HG02798 (cell line): Measurements from ENCODE around the gene SAG.
A peak's percentile ranks its signal among the peaks of the same experiment; 100 is the strongest.

Source experiments
- ATAC-seq: cut with Tn5 transposase; IDR thresholded peaks from one replicate; pipeline ENCODE4 v1.9.1; 2021; ENCODE audit warnings: mild to moderate bottlenecking; ENCODE audit not compliant: unreplicated experiment, poor library complexity

The SAG gene

DNA sequence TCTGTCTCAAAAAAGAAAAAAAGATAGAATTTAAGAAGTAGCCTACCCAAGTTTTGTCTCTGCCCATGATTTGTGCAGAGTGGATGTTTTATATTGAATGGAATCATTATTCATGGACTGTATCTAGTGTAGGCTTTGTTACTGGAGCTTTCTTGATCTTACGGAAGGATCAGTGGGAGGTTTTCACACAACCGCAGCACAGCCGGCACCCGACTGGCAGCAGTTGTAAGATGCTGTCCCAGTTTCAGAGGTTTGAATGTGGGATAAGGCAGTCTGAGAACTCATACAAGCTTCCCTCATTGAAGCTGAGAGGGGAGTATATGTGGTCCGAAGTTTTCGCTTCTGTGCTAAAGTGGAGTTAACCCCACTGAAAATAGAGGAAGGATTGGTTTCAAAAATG is 19.7 kb upstream of the SAG start:
- no peak for ATAC-seq

DNA sequence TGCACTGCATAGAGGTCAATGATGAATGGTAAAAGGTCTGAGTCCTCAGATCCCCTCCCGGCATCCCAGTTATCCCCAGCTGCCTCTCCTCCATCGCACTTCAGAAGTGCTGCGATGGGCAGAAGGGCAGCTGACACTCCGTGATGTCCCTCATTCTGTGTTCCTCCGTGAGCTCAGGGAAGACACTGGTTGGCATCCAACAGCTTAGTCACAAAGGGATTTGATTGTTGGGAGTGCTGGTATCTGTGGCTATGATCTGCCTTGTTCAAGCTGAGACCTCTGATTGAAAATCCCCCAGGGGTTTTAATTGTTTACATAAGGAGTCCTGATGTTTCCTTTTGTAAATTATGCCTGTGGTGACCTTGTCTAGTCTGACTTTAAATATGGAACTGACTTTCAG is 19.0 kb upstream of the SAG start:
- no peak for ATAC-seq

DNA sequence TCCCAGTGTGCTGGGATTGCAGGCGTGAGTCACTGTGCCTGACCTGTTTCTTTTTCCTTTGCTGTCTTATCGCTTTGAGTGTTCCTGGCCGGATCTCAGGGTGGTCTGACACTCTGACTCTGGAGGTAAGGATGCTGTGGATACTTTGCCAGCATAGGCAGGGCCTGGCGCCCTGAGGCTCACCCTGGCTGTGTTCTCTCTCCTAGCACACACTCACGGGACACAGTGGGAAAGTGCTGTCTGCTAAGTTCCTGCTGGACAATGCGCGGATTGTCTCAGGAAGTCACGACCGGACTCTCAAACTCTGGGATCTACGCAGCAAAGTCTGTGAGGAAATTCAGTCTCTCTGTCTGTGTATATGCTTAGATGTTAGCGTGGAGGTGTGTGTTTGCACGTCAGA is 18.0 kb upstream of the SAG start:
- no peak for ATAC-seq

DNA sequence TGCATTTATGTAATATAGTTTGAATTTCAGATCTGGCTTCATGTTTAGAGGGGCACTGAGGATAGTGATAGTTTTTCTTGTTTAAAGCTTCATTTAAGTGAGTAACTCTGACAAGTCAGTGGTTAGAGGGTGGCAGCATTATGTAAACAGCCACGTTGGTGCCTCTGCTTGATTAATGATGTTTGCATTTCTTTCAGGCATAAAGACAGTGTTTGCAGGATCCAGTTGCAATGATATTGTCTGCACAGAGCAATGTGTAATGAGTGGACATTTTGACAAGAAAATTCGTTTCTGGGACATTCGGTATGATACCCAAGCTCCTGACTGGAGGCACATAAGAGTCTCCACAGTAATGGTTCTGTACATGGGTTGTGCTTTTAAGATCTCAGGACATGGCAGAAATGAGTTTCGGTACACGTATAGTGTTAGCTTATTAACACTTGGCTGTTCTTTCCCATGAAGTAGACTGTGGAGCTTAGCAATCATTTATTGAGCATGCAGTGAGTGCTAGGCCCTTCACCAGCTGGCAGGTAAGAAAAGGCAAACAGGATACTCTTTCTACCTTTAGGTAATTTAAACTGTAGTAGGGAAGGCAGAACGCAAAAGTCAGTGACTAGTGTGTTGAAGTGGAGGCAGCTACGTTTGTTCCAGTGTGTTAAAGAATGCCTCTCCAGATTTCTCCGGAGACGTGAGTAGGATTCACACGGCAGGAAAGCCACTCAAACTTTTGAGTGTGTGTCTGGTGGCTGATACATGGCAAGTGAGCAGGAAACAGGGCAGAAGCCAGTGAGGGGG is 17.4 kb upstream of the SAG start:
- ATAC-seq: no peak

DNA sequence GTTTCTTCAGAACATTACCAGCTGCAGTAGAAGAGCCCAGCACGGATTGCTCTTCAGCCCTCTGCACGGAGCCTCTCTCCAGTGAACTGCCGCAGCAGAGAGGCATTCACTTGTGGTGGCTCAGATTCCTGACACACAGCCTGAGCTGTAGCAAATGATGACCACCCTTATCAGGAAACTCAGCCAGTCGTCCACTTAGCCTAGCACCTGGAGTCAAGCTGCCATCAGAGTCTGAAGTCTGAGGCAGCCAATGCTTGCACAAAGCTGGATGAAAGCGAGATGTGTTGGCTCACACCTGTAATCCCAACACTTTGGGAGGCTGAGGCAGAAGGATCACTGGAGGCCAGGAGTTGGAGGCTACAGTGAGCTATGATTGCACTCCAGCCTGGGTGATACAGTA is 11.7 kb upstream of the SAG start:
- no peak for ATAC-seq

DNA sequence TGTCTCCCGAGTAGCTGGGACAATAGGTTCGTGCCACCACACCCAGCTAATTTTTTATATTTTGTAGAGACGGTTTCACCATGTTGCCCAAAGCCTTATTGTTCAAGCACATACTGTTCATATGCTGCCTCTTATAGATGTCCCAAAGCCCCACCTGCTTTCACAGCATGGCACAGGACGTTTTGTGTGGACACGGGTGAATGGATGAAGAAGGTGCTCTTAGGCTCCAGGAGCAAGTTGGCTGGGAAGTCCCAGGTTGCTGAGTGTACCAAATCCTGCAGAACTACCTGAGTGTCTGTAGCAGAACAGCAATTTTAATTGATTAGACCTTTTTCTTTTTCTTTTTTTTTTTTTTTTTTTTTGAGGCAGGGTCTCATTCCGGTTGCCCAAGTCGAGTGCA is 10.5 kb upstream of the SAG start:
- ATAC-seq: no peak

DNA sequence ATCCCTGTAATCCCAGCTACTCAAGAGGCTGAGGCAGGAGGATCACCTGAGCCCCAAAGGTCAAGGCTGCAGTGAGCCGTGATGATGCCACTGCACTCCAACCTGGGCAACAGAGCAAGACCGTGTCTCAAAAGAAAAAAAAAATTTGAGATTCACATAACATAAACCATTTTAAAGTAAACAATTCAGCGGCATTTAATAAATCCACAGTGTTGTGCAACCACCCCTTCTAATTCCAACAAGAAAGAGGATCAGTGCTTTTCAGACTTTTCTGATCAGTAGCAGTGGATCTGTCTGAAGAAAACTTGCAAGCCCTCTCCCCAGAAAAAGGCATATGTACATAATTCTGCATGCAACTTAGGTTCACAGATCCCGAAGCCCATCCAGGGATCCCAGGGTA is 7.2 kb upstream of the SAG start:
- no peak for ATAC-seq

DNA sequence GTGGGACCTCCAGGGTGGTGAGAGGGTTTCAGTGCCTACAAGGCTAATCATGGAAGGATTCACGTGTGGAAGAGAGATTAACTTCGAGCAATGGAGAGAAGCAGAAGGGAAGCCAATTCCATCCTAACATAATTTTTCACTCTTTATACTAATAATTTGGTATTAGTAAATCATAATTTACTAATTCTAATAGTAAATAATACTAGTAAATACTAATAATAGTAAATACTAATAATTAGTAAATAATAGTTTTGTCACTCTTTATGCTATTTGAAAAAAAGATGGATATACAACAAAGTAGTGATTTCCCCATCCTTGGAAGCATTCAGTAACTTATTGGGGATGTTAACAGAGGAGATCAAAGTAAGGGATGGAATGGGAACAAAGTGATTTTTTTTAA is 6.4 kb upstream of the SAG start:
- no peak for ATAC-seq

DNA sequence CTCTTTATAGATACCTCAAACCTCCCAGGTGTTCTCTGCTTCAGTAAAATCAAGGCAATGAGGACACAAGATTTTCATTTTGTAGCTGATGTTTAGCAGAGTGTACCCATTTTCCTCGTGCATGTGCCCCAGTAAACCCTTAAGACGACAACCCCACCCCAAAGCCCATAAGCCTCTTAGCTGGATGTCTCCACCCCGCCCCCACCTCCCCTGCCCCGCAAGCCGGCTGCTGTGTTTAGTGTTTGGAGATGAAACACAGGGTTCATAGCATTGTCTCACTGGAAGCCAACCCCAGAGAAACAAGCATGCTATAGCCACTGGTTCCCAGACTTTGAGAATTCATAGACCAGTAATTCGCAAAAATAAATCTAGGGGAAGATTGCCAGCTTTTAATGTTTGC is 5.8 kb upstream of the SAG start:
- no peak for ATAC-seq

DNA sequence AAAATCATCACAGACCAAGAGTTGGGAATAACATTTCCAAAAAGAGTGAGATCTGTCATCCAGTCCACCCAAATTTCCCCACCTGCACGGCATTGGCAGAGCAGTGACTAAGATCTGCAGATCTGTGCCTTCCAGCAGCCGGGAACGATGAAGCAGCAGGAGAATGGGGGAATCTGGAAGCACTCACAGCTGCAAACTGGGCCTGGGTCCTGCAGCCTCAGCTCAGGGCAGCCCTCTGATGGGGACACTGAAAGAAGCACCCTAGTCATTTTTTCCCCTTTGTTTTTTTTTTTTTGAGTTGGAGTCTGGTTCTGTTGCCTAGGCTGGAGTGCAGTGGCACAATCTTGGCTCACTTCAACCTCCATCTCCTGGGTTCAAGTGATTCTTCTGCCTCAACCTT is 4.4 kb upstream of the SAG start:
- no peak for ATAC-seq

DNA sequence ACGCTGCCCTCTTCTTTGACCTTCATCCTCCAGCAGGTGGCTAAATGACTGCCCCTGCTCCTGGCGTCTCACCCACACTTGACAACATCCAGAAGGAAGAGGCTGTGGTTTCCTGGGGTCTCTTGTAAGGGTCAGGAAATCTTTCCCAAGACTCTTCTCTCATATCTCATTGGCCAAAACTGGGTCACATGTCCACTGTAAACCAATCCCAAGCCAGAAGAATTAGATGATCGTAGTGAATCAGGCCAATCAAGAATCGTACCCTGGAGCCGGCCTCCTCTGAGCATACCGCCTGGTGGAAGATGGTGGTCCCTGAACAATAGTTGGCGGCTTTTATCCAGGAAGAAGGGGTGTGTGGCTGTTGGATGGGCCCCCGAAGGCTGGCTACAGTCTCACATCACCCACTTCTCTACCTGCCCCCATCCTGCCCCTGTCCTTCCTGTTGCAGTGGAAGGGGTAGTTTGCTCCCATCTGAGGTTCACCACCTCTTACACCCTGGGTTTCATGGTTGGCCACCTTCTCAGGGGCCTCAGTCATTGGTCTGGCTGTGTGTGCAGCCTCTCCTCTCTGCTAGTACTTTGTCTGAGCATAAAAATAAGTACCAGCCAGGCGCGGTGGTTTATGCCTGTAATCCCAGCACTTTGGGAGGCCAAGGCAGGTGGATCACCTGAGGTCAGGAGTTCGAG is 3.8 kb downstream of the SAG start:
- ATAC-seq: no peak

DNA sequence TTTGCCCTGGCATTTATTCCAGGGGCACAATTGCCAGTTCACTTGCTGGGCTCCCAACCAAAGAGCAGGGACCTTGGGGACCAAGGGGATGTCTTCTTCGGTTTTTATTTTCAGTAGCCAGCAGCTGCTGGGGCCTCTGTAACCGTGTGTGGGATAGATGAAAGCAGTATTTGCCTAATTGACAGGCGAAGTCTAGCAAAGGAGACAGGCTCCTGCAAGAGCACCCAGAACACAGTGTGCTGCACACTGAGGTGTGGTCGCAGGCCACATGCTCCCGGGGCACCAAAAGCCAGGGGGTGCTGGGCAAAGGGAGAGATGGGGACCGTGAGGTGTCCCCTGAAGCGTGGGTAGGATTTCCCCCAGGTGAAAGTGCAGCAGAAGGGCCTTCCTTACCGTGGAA is 5.3 kb downstream of the SAG start:
- ATAC-seq: peak; percentile 60

DNA sequence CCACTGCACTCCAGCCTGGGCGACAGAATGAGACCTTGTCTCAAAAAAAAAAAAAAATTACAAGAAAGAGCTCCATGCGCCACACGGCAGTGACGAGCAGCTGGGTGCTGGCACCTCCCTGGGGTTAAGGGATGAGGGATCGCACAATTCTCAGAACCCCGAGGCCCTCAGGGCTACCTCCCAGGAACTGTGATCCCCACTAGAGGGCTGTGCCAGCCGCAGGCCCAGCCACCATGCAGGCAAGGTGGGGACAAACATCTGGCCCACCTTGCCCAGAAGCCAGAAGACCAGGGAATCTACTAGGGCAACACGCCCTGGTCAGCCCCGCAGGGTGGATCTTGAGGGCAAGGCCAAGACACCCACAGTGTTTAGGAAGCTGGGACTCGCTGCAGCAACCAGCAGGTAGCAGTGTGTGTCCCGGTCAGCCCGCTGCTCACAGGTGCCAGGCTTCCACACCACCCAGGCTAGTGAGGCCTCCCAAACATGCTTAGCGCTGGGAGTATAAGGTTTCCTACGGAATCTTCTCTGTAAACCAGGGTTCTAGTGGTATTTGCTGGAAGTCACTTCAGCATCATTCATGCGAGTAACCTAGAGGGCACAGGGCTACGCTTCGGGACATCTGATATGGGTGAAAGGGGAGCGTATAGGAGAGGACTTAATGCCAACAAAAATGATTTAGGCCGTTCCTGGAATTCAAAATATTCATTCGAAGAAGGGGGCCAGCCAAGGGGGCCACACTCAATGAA is 6.7 kb downstream of the SAG start:
- ATAC-seq: no peak

DNA sequence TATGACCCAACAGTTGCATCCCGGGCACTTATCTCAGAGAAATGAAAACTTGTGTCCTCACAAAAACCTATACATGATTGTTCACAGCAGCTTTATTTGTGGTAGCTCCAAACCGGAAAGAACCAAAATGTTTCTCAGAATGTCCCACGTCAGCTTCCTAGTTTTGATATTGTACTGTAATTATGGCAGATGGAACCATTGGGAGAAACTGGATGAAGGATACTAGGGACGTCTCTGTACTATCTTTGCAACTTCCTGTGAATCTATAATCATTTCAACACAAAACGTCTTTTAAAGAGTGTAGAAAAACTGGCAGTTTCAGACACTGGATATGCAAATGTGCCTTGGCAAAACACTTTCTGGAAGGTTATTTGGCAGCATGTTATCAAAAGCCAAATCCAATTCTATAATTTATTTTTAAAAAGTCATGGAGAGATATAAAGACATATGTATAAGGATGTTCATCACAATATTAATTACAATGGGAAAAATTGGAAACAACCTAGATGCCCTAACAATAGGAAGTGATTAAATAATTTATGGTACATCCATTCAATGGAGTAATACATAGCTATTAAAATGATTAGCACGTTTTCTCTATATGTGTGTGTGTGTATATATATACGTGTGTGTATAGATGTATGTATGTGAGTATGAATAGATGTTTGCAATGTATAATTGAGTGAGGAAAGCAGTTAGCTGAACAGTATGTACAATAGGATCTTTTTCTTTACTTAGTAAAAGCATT is 9.8 kb downstream of the SAG start:
- ATAC-seq: no peak

DNA sequence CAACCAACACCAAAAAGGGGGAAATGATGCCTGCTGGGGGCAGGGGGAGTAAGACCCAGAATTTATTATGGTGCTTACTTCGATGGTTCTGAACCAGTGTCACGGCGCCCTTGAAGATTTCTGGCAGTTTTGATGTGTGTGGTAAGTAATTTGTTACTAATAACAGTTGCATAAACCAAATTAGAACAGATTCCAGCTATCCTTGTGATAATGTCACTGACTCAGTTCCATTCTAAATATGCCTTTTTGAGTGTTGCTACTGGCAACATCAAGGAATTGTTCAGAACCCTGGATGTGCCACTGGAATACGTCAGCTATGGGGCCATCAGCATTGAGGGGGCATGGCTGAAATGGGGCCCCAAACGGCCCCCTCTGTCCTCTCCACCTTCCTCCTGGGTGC is 11.6 kb downstream of the SAG start:
- no peak for ATAC-seq

DNA sequence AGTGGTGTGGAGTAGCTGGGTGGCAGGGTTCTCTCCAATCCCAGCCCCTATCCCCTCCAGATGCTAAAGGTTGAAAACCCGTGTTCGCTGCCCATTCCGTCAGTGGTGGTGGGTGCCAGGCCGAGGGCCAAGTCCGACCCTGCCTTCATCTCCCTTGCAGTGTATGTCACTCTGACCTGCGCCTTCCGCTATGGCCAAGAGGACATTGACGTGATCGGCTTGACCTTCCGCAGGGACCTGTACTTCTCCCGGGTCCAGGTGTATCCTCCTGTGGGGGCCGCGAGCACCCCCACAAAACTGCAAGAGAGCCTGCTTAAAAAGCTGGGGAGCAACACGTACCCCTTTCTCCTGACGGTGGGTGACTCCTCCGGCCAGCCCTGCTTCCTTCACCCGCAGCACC is 12.9 kb downstream of the SAG start:
- ATAC-seq: no peak

DNA sequence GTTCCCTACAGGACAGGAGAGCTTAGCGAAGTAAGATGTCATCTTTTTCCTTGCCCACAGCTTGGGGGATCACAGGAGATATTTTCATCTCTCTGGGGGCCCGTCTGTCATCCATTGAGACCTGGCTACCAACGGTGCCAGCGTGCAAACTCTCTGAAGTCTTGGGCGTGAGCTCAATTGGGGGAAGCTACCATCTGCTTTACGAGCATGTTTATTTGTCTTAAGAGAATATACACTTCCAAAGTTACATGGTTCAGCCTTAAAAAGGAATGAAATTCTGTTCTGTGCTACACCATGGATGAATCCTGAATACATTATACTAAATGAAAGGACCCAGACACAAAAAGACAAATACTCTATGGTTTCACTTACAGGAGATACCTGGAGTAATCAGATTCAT is 13.6 kb downstream of the SAG start:
- no peak for ATAC-seq

DNA sequence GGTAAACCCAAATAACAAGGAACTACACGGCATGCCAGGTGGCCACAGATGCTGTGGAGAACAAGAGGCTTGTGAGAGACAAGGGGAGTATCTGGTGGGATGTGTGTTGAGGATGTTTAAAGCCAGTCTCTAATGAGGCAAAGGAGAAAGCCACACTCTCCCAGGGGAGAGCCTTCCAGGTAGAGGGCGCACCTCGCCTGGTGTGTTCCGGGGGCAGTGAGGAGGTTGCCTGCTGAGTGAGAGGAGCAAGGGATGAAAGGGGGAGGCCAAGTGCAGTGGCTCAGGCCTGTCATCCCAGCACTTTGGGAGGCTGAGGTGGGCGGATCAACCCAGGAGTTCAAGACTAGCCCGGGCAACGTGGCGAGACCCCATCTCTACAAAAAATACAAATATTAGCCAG is 16.2 kb downstream of the SAG start:
- ATAC-seq: no peak

DNA sequence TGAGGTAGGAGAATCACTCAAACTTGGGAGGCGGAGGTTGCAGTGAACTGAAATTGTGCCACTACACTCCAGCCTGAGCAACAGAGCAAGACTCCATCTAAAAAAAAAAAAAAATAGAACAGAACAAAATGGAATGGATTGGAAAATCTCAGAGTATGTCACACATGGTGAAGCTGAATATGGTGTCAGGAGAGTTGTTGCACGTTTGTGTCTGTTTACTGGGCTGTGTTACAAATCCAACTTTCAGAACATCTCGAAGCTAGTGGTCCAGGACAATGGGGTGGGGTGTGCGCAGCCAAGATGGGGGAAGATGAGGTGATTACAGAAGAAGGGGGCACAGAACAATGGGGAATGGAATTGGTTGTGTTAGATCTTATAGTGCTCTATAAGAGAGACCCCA is 17.6 kb downstream of the SAG start:
- no peak for ATAC-seq

DNA sequence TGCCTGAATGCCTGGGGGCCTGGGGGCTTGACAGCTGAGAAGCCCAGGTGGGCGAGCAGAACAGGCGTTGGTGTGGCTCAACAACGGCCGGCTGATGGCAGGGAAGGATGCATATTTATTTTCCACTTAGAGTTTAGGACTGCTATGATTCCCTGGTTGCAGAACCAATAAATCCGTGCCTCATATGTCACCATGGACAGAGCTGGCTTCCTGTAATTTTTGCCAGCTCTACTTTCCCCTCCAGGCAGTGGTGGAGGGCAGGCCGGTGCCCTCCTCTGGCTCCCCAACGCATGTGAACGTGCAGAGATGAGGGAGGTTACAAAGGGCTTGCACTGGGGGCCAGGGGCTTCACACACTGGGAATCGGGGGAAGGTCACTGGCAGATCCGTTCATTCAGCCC is 18.2 kb downstream of the SAG start:
- ATAC-seq: no peak

DNA sequence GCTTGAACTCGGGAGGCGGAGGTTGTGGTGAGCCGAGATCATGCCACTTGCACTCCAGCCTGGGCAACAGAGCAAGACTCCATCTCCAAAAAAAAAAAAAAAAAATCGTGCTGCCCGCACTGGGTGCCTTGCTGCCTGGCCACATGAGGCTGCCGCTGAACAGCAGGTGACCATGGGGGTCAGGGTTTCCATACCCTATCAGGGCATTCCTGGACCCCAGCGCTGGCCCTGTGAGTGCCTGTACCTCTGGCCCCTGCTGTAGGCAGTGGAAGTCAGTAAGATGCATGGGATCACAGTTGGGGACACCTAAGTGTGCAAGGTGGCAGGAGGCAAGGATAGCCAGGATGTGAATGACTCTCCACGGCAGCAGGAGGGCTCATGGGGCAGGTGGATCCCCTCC is 18.9 kb downstream of the SAG start:
- ATAC-seq: no peak
